Measurements from ENCODE around the gene LRRK1.

- TF ChIP-seq CTCF (IDR thresholded peaks at IDR 0.05) = no peak
- TF ChIP-seq POLR2A (IDR thresholded peaks at IDR 0.05) = no peak
These were observed 173.7 kb downstream of the LRRK1 start for GRCh38 chr15:101092867-101093202.

All from ovary (tissue), 3 donors.